Daoy (cell line): ENCODE data around the gene KBTBD8. TPM values are rescaled to one million over a fixed set of nuclear protein-coding genes. Genes with fewer than 3 reads are reported as not detected.

ENCODE experiments used
- DNase-seq: peaks from one replicate; pipeline ENCODE4 v3.0.0-alpha.2; 2015; ENCODE audit warnings: low read depth
- total RNA-seq: library from RNA; depleted of rRNA; stranded (reverse); fragments of >200 nt; shearing (Covaris generic); gene quantifications from 2 replicates; pipeline ENCODE4 v1.2.3, GENCODE V29; 2014

Gene KBTBD8
- total RNA-seq, 1 experiment from 2014 or later = 4.7 TPM

GRCh38 chr3:66997560-66998112 lies 471 bp upstream of the KBTBD8 start:
- DNase-seq = peak; percentile 98

GRCh38 chr3:66998904-66999235 lies 763 bp downstream of the KBTBD8 start:
- DNase-seq = no peak

GRCh38 chr3:67000009-67000408 lies 1.9 kb downstream of the KBTBD8 start:
- DNase-seq = peak; percentile 18

GRCh38 chr3:67001086-67001861 lies 3.2 kb downstream of the KBTBD8 start:
- DNase-seq = no peak

GRCh38 chr3:67005974-67006373 lies 7.9 kb downstream of the KBTBD8 start:
- no peak for DNase-seq

- DNase-seq = no peak
These were observed 8.4 kb downstream of the KBTBD8 start for GRCh38 chr3:67006460-67006859.

- DNase-seq = no peak
These were observed 10.3 kb downstream of the KBTBD8 start for GRCh38 chr3:67008388-67008787.

- no peak for DNase-seq
These were observed 11.6 kb downstream of the KBTBD8 start for GRCh38 chr3:67009716-67010115.

- DNase-seq = no peak
These were observed 13.5 kb downstream of the KBTBD8 start for GRCh38 chr3:67011414-67012131.

- DNase-seq = no peak
These were observed 14.5 kb downstream of the KBTBD8 start for GRCh38 chr3:67012564-67012963.

- DNase-seq = no peak
These were observed 17.8 kb downstream of the KBTBD8 start for GRCh38 chr3:67015702-67016484.

GRCh38 chr3:67016522-67017080 lies 18.5 kb downstream of the KBTBD8 start:
- DNase-seq = no peak

- DNase-seq = peak; percentile 20
These were observed 19.1 kb downstream of the KBTBD8 start for GRCh38 chr3:67017211-67017610.

- DNase-seq = peak; percentile 59
These were observed 20.1 kb downstream of the KBTBD8 start for GRCh38 chr3:67018105-67018788.

GRCh38 chr3:67018789-67019526 lies 20.9 kb downstream of the KBTBD8 start:
- DNase-seq = peak; percentile 6

- no peak for DNase-seq
These were observed 30.1 kb downstream of the KBTBD8 start for GRCh38 chr3:67028001-67028784.

GRCh38 chr3:67030785-67031740 lies 33.0 kb downstream of the KBTBD8 start:
- no peak for DNase-seq

GRCh38 chr3:67031986-67032385 lies 33.9 kb downstream of the KBTBD8 start:
- DNase-seq = no peak

- no peak for DNase-seq
These were observed 35.0 kb downstream of the KBTBD8 start for GRCh38 chr3:67033079-67033478.
